ENCODE data around the gene KRTAP12-3. TPM values are rescaled to one million over a fixed set of nuclear protein-coding genes. Genes with fewer than 3 reads are reported as not detected.

KRTAP12-3 gene
- total and polyA plus RNA-seq, 10 of the 15 experiments (the other 5 are each of a cell fraction or from before 2014, with no cell fraction given) = not detected

- no peak for TF ChIP-seq ZNF592 (IDR thresholded peaks at IDR 0.05)
- no peak for TF ChIP-seq ESRRA (IDR thresholded peaks at IDR 0.05; ENCODE audit: low read length)
- TF ChIP-seq NFIC (IDR thresholded peaks at IDR 0.05; ENCODE audit: low read depth, low read length) = no peak
- TF ChIP-seq IRF5 (IDR thresholded peaks at IDR 0.05; ENCODE audit: borderline replicate concordance) = no peak
Observed at GRCh38 chr21:44617071-44617501, 40.6 kb upstream of the KRTAP12-3 start (continued).

GRCh38 chr21:44618504-44618903, 39.2 kb upstream of the KRTAP12-3 start:
- Histone ChIP-seq H3K27ac (ENCODE audit: control insufficient read depth, insufficient read depth) (no peak overlapping the region), H3K79me2 (ENCODE audit: control insufficient read depth, insufficient read depth, low read length) (no peaks in the 10 kb centered on the region), H3K9me3 (replicated peaks; ENCODE audit: control insufficient read depth, insufficient read depth, low read length) (peaks cover 1% of the 10 kb centered on the region; the same call in 1 of the 3 replicates), H3K4me2 (ENCODE audit: control insufficient read depth, insufficient read depth) (no peak overlapping the region), H3K4me3 (no peak overlapping the region), H3K36me3 (ENCODE audit: control insufficient read depth in 2 of 2, insufficient read depth in 2 of 2, low read length in 1 of 2) (no peaks in the 10 kb centered on the region), H4K20me1 (ENCODE audit: control insufficient read depth, insufficient read depth) (no peaks in the 10 kb centered on the region), H2AFZ (ENCODE audit: control insufficient read depth, low read depth, low read length) (no peak overlapping the region), H3K27me3 (replicated peaks in 1 of 2; ENCODE audit: control insufficient read depth in 2 of 2, insufficient read depth in 2 of 2, low read length in 1 of 2) (no peaks in the 10 kb centered on the region), H3K4me1 (ENCODE audit: control insufficient read depth, insufficient read depth, low read length) (no peaks in the 10 kb centered on the region), H3K9ac (ENCODE audit: control insufficient read depth, insufficient read depth, low read length) (no peak overlapping the region)
- ChIA-PET CTCF (interaction anchor here (0.9 to 1.1 kb wide), 2 partner anchors 108 to 175 kb away, joined by 3 read pairs; no protein-coding TSS in a partner anchor), SMC1A (ENCODE audit: uncharacterized antibody, unreplicated experiment) (interaction anchor here (1.1 to 1.3 kb wide), 2 partner anchors 10 to 57 kb away, joined by 3 read pairs; no protein-coding TSS in a partner anchor), POLR2A (no interaction called here), RAD21 (ENCODE audit: unreplicated experiment) (interaction anchor here (0.9 to 1.3 kb wide), 2 partner anchors 54 to 124 kb away, joined by 3 read pairs; no protein-coding TSS in a partner anchor)
- DNase-seq (ENCODE audit: low read depth, low spot score) = no peak
- in situ Hi-C loops (cut with MboI) (no loop called here), intact Hi-C loops (cut with micrococcal nuclease; ENCODE audit: unreplicated experiment) (no loop called here)
- no peak for FAIRE-seq
- no TSS peak for BruUV-seq (replicated peaks)
- 18% methylated on average over 4 of the region's 4 CpGs for WGBS (ENCODE audit: insufficient coverage, insufficient replicate concordance, low lambda C conversion rate, missing lambda C conversion rate)
- no peak for ATAC-seq
- TF ChIP-seq ZSCAN29 (IDR thresholded peaks at IDR 0.05) (no peak), CTCF (IDR thresholded peaks at IDR 0.05 in 2 of 3, conservative IDR thresholded peaks at IDR 0.05 in 1 of 3; ENCODE audit: control insufficient read depth in 2 of 3, extremely low read depth in 1 of 3, insufficient read depth in 1 of 3, low read depth in 3 of 3, low read length in 3 of 3) (peak in 1 of 3 experiments; percentile 7; a peak in 2 of 6 replicates)
